GM12878 (cell line): ENCODE results near the gene PHF20.

Experiments used
- CTCF ChIP-seq, 3 experiments: IDR thresholded peaks in 2 of 3; conservative IDR thresholded peaks in 1 of 3; 2 replicates each; pipeline ENCODE4 v1.5.1; 2011; ENCODE audit warnings: low read depth in 3 of 3, low read length in 3 of 3, mild to moderate bottlenecking in 3 of 3, control low read depth in 2 of 3, moderate library complexity in 2 of 3, inconsistent platforms in 1 of 3, mixed read lengths in 1 of 3; ENCODE audit not compliant: control insufficient read depth in 2 of 3, insufficient read depth in 1 of 3; ENCODE audit errors: extremely low read depth in 1 of 3
- RCOR1 ChIP-seq: conservative IDR thresholded peaks from 2 replicates; pipeline ENCODE4 v1.6.1; 2012; ENCODE audit warnings: low read depth, low read length, improper control_type of control experiment
- REST ChIP-seq: IDR thresholded peaks from 2 replicates; pipeline ENCODE4 v1.6.1; 2012; ENCODE audit warnings: mild to moderate bottlenecking, low read depth, low read length
- ZNF217 ChIP-seq: fragments of 450-650 bp; IDR thresholded peaks from 2 replicates; pipeline ENCODE4 v1.6.1; 2017; ENCODE audit warnings: antibody characterized with exemption, mild to moderate bottlenecking

- TF ChIP-seq REST (no peak), CTCF (IDR thresholded peaks at IDR 0.05 in 2 of 3, conservative IDR thresholded peaks at IDR 0.05 in 1 of 3; ENCODE audit: control insufficient read depth in 2 of 3, extremely low read depth in 1 of 3, insufficient read depth in 1 of 3, low read depth in 3 of 3, low read length in 3 of 3) (no peak), RCOR1 (no peak), ZNF217 (no peak)
Observed at GRCh38 chr20:35828434-35828833, 56.6 kb downstream of the PHF20 start.
